Measurements from ENCODE around the gene REV3L.
"Not testable (repeated sequence)": the region's sequence is repeated elsewhere in the genome, so short reads cannot be mapped to it uniquely, and the experiment has no call there.

GRCh38 chr6:111300938-111301800, 181.8 kb downstream of the REV3L start:
- not testable (repeated sequence) for TF ChIP-seq EZH2 (IDR thresholded peaks at IDR 0.05); POLR2AphosphoS5 (IDR thresholded peaks at IDR 0.05; ENCODE audit: borderline replicate concordance, low read depth, low read length)

Measured in SK-N-MC (cell line).